Activated B cell treated with CpG ODN at 0.5 μM for 24 hours (primary cell): ENCODE measurements around the gene GANC. TPM values are rescaled to one million over a fixed set of nuclear protein-coding genes. Genes with fewer than 3 reads are reported as not detected.

Experiments
- ATAC-seq: fragments of 200-7000 bp; cut with Tn5 transposase; one replicate; pipeline ENCODE4 v1.10.0; 2021; ENCODE audit warnings: low read depth, mild to moderate bottlenecking, moderate library complexity
- CTCF ChIA-PET: fragments of 350-600 bp; sonication (Branson Sonifier 250); formaldehyde crosslinking; loops from one replicate; lab custom pipeline; 2021; ENCODE audit warnings: antibody characterized with exemption; lab: Charles Lee
- POLR2A ChIA-PET: fragments of 350-600 bp; sonication (Branson Sonifier 250); formaldehyde crosslinking; loops from one replicate; lab custom pipeline; 2021; ENCODE audit warnings: antibody characterized with exemption; lab: Charles Lee
- DNase-seq: peaks from one replicate; pipeline ENCODE4 v3.0.0; 2022
- H3K27ac Mint-ChIP-seq: one replicate; pipeline ENCODE4 v1.8.0; 2020; ENCODE audit warnings: mixed read lengths
- H3K27me3 Mint-ChIP-seq: one replicate; pipeline ENCODE4 v1.8.0; 2021; ENCODE audit warnings: mixed read lengths
- H3K36me3 Mint-ChIP-seq: one replicate; pipeline ENCODE4 v1.8.0; 2021; ENCODE audit warnings: low read depth, mixed read lengths
- H3K4me1 Mint-ChIP-seq: one replicate; pipeline ENCODE4 v1.8.0; 2021; ENCODE audit warnings: mixed read lengths
- H3K4me3 Mint-ChIP-seq: one replicate; pipeline ENCODE4 v1.8.0; 2020; ENCODE audit warnings: mild to moderate bottlenecking, mixed read lengths
- H3K9me3 Mint-ChIP-seq: one replicate; pipeline ENCODE4 v1.8.0; 2020; ENCODE audit warnings: mixed read lengths
- intact Hi-C: fragments of 100-400 bp; cut with micrococcal nuclease; formaldehyde crosslinking; loops from one replicate; pipeline ENCODE4 v1.15.1; 2024
- total RNA-seq: library from RNA; stranded (reverse); gene quantifications from 2 replicates; pipeline ENCODE4 v1.2.3, GENCODE V29; 2022
- TF ChIP-seq, protein P1 (sequence below): fragments of 200-600 bp; IDR thresholded peaks from one replicate; pipeline ENCODE4 v1.8.0; 2022; ENCODE audit warnings: antibody characterized with exemption, mild to moderate bottlenecking

Gene GANC
- total RNA-seq, 1 donor from 2014 or later: 72.2 TPM

DNA sequence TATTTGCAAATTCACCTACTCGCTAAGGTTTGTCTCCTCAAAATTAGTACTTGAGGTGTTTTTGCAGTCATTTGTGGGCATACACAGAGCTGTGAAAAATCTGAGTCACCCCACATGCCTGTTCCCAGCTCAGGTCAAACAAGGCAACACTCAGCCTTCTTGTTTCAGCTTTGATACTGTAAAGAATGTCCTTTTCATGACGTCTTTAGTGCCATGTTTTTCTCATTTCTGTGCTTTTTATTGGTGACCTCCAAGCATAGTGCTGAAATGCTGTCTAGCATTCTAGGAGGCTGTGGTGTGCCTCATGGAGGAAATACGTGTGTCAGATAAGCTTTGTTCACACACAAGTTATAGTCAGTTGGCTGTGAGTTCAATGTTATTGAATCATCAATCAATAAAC, 95.1 kb downstream of the GANC start:
- intact Hi-C loops: no loop called here
- no peaks in the 10 kb centered on the region for H3K9me3 Mint-ChIP-seq
- no peaks in the 10 kb centered on the region for H3K4me1 Mint-ChIP-seq
- TF ChIP-seq, protein P1, sequence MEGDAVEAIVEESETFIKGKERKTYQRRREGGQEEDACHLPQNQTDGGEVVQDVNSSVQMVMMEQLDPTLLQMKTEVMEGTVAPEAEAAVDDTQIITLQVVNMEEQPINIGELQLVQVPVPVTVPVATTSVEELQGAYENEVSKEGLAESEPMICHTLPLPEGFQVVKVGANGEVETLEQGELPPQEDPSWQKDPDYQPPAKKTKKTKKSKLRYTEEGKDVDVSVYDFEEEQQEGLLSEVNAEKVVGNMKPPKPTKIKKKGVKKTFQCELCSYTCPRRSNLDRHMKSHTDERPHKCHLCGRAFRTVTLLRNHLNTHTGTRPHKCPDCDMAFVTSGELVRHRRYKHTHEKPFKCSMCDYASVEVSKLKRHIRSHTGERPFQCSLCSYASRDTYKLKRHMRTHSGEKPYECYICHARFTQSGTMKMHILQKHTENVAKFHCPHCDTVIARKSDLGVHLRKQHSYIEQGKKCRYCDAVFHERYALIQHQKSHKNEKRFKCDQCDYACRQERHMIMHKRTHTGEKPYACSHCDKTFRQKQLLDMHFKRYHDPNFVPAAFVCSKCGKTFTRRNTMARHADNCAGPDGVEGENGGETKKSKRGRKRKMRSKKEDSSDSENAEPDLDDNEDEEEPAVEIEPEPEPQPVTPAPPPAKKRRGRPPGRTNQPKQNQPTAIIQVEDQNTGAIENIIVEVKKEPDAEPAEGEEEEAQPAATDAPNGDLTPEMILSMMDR: no peak
- no peaks in the 10 kb centered on the region for H3K27me3 Mint-ChIP-seq
- no peak overlapping the region for H3K27ac Mint-ChIP-seq
- ChIA-PET POLR2A (no interaction called here), CTCF (no interaction called here)
- peaks cover 5% of the 10 kb centered on the region for H3K36me3 Mint-ChIP-seq
- DNase-seq (no peak), ATAC-seq (no peak)
- no peak overlapping the region for H3K4me3 Mint-ChIP-seq

- intact Hi-C loops: no loop called here
- ATAC-seq: no peak
- POLR2A ChIA-PET: no interaction called here
- Mint-ChIP-seq H3K36me3 (peaks cover 3% of the 10 kb centered on the region), H3K4me3 (no peak overlapping the region), H3K27me3 (no peaks in the 10 kb centered on the region), H3K9me3 (no peaks in the 10 kb centered on the region), H3K27ac (no peak overlapping the region), H3K4me1 (no peaks in the 10 kb centered on the region)
- TF ChIP-seq, protein P1: no peak
- CTCF ChIA-PET: no interaction called here
- DNase-seq: no peak
Measured at GRCh38 chr15:42371096-42371495, 98.1 kb downstream of the GANC start.

- Mint-ChIP-seq H3K36me3 (peaks cover 15% of the 10 kb centered on the region), H3K27me3 (no peaks in the 10 kb centered on the region), H3K9me3 (peaks cover 9% of the 10 kb centered on the region), H3K27ac (no peak overlapping the region), H3K4me3 (no peak overlapping the region), H3K4me1 (no peaks in the 10 kb centered on the region)
- POLR2A ChIA-PET: no interaction called here
- CTCF ChIA-PET: no interaction called here
- DNase-seq (no peak), ATAC-seq (no peak)
- TF ChIP-seq, protein P1: no peak
- intact Hi-C loops: no loop called here
Measured at GRCh38 chr15:42373274-42373673, 100.3 kb downstream of the GANC start.

GRCh38 chr15:42373936-42374335, 100.9 kb downstream of the GANC start:
- ATAC-seq (no peak), DNase-seq (no peak)
- H3K27ac Mint-ChIP-seq: no peak overlapping the region
- TF ChIP-seq, protein P1: no peak
- peaks cover 17% of the 10 kb centered on the region for H3K36me3 Mint-ChIP-seq
- no peak overlapping the region for H3K4me3 Mint-ChIP-seq
- no peaks in the 10 kb centered on the region for H3K4me1 Mint-ChIP-seq
- CTCF ChIA-PET: no interaction called here
- no peaks in the 10 kb centered on the region for H3K27me3 Mint-ChIP-seq
- intact Hi-C loops: no loop called here
- POLR2A ChIA-PET: interaction anchor here (0.6 kb wide), 1 partner anchor 302 kb away, joined by 4 read pairs; no protein-coding TSS in a partner anchor
- peaks cover 12% of the 10 kb centered on the region for H3K9me3 Mint-ChIP-seq

DNA sequence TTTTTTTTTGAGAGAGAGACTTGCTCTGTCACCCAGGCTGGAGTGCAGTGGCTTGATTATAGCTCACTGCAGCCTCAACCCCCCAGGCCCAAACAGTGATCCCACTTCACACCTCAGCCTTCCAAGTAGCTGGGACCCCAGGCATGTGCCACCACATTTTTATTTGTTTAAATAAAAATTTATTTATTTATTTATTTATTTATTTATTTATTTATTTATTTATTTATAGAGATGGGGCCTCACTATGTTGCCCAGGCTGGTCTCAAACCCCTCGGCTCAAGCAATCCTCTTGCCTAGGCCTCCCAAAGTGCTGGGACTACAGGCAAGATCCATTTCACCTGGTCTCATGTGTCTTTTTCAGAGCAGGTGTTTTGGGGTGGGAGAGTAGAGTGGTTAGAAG, 101.8 kb downstream of the GANC start:
- no peak overlapping the region for H3K27ac Mint-ChIP-seq
- no peaks in the 10 kb centered on the region for H3K27me3 Mint-ChIP-seq
- peaks cover 12% of the 10 kb centered on the region for H3K9me3 Mint-ChIP-seq
- no peak overlapping the region for H3K4me3 Mint-ChIP-seq
- TF ChIP-seq, protein P1: no peak
- no peaks in the 10 kb centered on the region for H3K4me1 Mint-ChIP-seq
- H3K36me3 Mint-ChIP-seq: peaks cover 21% of the 10 kb centered on the region
- ChIA-PET CTCF (no interaction called here), POLR2A (interaction anchor here (0.6 kb wide), 1 partner anchor 303 kb away, joined by 4 read pairs; no protein-coding TSS in a partner anchor)
- intact Hi-C loops: no loop called here
- DNase-seq (no peak), ATAC-seq (no peak)
